Activated B cell treated with CpG ODN at 0.5 μM for 24 hours (primary cell): ENCODE results near the gene SAMD7. TPM values are rescaled to one million over a fixed set of nuclear protein-coding genes. Genes with fewer than 3 reads are reported as not detected.

Experiments used
- ATAC-seq: fragments of 200-7000 bp; cut with Tn5 transposase; one replicate; pipeline ENCODE4 v1.10.0; 2021; ENCODE audit warnings: low read depth, mild to moderate bottlenecking, moderate library complexity
- CTCF ChIA-PET: fragments of 350-600 bp; sonication (Branson Sonifier 250); formaldehyde crosslinking; loops from one replicate; lab custom pipeline; 2021; ENCODE audit warnings: antibody characterized with exemption; lab: Charles Lee
- POLR2A ChIA-PET: fragments of 350-600 bp; sonication (Branson Sonifier 250); formaldehyde crosslinking; loops from one replicate; lab custom pipeline; 2021; ENCODE audit warnings: antibody characterized with exemption; lab: Charles Lee
- DNase-seq: peaks from one replicate; pipeline ENCODE4 v3.0.0; 2022
- H3K27ac Mint-ChIP-seq: one replicate; pipeline ENCODE4 v1.8.0; 2020; ENCODE audit warnings: mixed read lengths
- H3K27me3 Mint-ChIP-seq: one replicate; pipeline ENCODE4 v1.8.0; 2021; ENCODE audit warnings: mixed read lengths
- H3K36me3 Mint-ChIP-seq: one replicate; pipeline ENCODE4 v1.8.0; 2021; ENCODE audit warnings: low read depth, mixed read lengths
- H3K4me1 Mint-ChIP-seq: one replicate; pipeline ENCODE4 v1.8.0; 2021; ENCODE audit warnings: mixed read lengths
- H3K4me3 Mint-ChIP-seq: one replicate; pipeline ENCODE4 v1.8.0; 2020; ENCODE audit warnings: mild to moderate bottlenecking, mixed read lengths
- H3K9me3 Mint-ChIP-seq: one replicate; pipeline ENCODE4 v1.8.0; 2020; ENCODE audit warnings: mixed read lengths
- intact Hi-C: fragments of 100-400 bp; cut with micrococcal nuclease; formaldehyde crosslinking; loops from one replicate; pipeline ENCODE4 v1.15.1; 2024
- total RNA-seq: library from RNA; stranded (reverse); gene quantifications from 2 replicates; pipeline ENCODE4 v1.2.3, GENCODE V29; 2022
- TF ChIP-seq, protein P1 (sequence below): fragments of 200-600 bp; IDR thresholded peaks from one replicate; pipeline ENCODE4 v1.8.0; 2022; ENCODE audit warnings: antibody characterized with exemption, mild to moderate bottlenecking

SAMD7 gene
- total RNA-seq, 1 donor from 2014 or later = not detected

DNA sequence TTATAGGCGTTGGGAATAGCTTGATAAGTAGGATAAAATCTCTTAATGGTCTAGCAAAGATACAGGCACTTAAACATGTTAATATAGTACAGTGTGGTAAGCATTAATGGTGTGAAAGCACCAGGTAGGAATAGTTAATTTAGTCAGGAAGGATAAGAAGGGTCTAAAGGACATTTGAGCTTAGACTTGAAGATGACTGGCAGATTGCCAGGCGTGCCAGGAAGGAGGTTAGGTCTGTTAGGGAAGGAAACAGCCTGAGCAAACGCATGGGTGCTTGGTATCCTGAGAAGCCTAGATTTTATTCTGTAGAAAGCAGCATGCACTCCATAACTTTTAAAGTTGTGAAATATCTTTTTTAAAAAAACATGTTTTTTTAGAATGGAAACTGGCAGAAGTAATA, 72.9 kb downstream of the SAMD7 start:
- Mint-ChIP-seq H3K27ac (peak overlapping the region; percentile 47), H3K9me3 (no peaks in the 10 kb centered on the region), H3K4me1 (peaks cover 30% of the 10 kb centered on the region), H3K27me3 (no peaks in the 10 kb centered on the region), H3K36me3 (peaks cover 84% of the 10 kb centered on the region), H3K4me3 (no peak overlapping the region)
- no peak for ATAC-seq
- ChIA-PET POLR2A (interaction anchor here (1.0 to 2.0 kb wide), 3 partner anchors 14 to 30 kb away, joined by 3 to 8 read pairs (median 4); partner anchors contain the start of gene SEC62), CTCF (no interaction called here)
- no peak for DNase-seq
- intact Hi-C loops = no loop called here
- TF ChIP-seq, protein P1, sequence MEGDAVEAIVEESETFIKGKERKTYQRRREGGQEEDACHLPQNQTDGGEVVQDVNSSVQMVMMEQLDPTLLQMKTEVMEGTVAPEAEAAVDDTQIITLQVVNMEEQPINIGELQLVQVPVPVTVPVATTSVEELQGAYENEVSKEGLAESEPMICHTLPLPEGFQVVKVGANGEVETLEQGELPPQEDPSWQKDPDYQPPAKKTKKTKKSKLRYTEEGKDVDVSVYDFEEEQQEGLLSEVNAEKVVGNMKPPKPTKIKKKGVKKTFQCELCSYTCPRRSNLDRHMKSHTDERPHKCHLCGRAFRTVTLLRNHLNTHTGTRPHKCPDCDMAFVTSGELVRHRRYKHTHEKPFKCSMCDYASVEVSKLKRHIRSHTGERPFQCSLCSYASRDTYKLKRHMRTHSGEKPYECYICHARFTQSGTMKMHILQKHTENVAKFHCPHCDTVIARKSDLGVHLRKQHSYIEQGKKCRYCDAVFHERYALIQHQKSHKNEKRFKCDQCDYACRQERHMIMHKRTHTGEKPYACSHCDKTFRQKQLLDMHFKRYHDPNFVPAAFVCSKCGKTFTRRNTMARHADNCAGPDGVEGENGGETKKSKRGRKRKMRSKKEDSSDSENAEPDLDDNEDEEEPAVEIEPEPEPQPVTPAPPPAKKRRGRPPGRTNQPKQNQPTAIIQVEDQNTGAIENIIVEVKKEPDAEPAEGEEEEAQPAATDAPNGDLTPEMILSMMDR = no peak

Other genes with a start within 250 kb of the SAMD7 start
- gene MECOM, start 247.9 kb upstream of the SAMD7 start, total RNA-seq = 0.22 TPM in 1 of 2 replicates, not detected in the other
- gene TERC, start 146.5 kb upstream of the SAMD7 start, total RNA-seq = 2.5 and 8.4 TPM in 2 replicates
- 0.42 and 0.49 TPM in 2 replicates for gene ACTRT3, start 142.0 kb upstream of the SAMD7 start, total RNA-seq
- gene MYNN, start 138.2 kb upstream of the SAMD7 start, total RNA-seq = 23.9 and 24.8 TPM in 2 replicates
- 0.29 and 0.40 TPM in 2 replicates for gene LRRIQ4, start 98.7 kb upstream of the SAMD7 start, total RNA-seq
- 4.2 and 5.7 TPM in 2 replicates for gene LRRC34, start 98.7 kb upstream of the SAMD7 start, total RNA-seq
- not detected in 2 replicates for gene LRRC31, start 41.6 kb upstream of the SAMD7 start, total RNA-seq
- 140 and 165 TPM in 2 replicates for gene SEC62, start 55.2 kb downstream of the SAMD7 start, total RNA-seq
- gene GPR160, start 126.4 kb downstream of the SAMD7 start, total RNA-seq = 63.2 and 65.5 TPM in 2 replicates